ENCODE measurements around the gene SFXN2. TPM values are rescaled to one million over a fixed set of nuclear protein-coding genes. Genes with fewer than 3 reads are reported as not detected.

The SFXN2 gene
- polyA plus RNA-seq, 1 experiment: 5.6 TPM

GRCh38 chr10:102781090-102781920 lies 66.9 kb downstream of the SFXN2 start:
- ChIA-PET CTCF (no interaction called here), POLR2A (interaction anchor here (0.6 kb wide), 1 partner anchor 9 kb away, joined by 35 read pairs; no protein-coding TSS in a partner anchor)
- H3K27me3 ChIP-seq (ENCODE audit: control insufficient read depth, insufficient read depth, low read length): no peaks in the 10 kb centered on the region
- no peak overlapping the region for H3K4me3 ChIP-seq (ENCODE audit: low read depth, low read length)
- H3K36me3 ChIP-seq (ENCODE audit: control insufficient read depth, insufficient read depth, low read length): no peaks in the 10 kb centered on the region
- no peak for DNase-seq (ENCODE audit: low read depth)
- TF ChIP-seq CTCF (IDR thresholded peaks at IDR 0.05; ENCODE audit: insufficient read depth, low read depth, low read length): no peak

- H3K27me3 ChIP-seq (ENCODE audit: control insufficient read depth, insufficient read depth, low read length): no peaks in the 10 kb centered on the region
- no peaks in the 10 kb centered on the region for H3K36me3 ChIP-seq (ENCODE audit: control insufficient read depth, insufficient read depth, low read length)
- POLR2A ChIA-PET: interaction anchor here (0.6 kb wide), 1 partner anchor 10 kb away, joined by 35 read pairs; no protein-coding TSS in a partner anchor
- DNase-seq (ENCODE audit: low read depth): no peak
- no peak for TF ChIP-seq CTCF (IDR thresholded peaks at IDR 0.05; ENCODE audit: insufficient read depth, low read depth, low read length)
- H3K4me3 ChIP-seq (ENCODE audit: low read depth, low read length): no peak overlapping the region
- CTCF ChIA-PET: no interaction called here
Observed at GRCh38 chr10:102781921-102782557, 67.6 kb downstream of the SFXN2 start.

GRCh38 chr10:102782673-102783551 lies 68.5 kb downstream of the SFXN2 start:
- POLR2A ChIA-PET: no interaction called here
- no peak for DNase-seq (ENCODE audit: low read depth)

GRCh38 chr10:102783568-102783967 lies 69.1 kb downstream of the SFXN2 start:
- POLR2A ChIA-PET: no interaction called here

More at GRCh38 chr10:102782673-102783551, 68.5 kb downstream of the SFXN2 start:
- Histone ChIP-seq H3K4me3 (ENCODE audit: low read depth, low read length) (no peak overlapping the region), H3K36me3 (ENCODE audit: control insufficient read depth, insufficient read depth, low read length) (no peaks in the 10 kb centered on the region), H3K27me3 (ENCODE audit: control insufficient read depth, insufficient read depth, low read length) (no peaks in the 10 kb centered on the region)
- CTCF ChIA-PET: no interaction called here
- no peak for TF ChIP-seq CTCF (IDR thresholded peaks at IDR 0.05; ENCODE audit: insufficient read depth, low read depth, low read length)

More at GRCh38 chr10:102783568-102783967, 69.1 kb downstream of the SFXN2 start:
- Histone ChIP-seq H3K36me3 (ENCODE audit: control insufficient read depth, insufficient read depth, low read length) (no peaks in the 10 kb centered on the region), H3K27me3 (ENCODE audit: control insufficient read depth, insufficient read depth, low read length) (no peaks in the 10 kb centered on the region), H3K4me3 (ENCODE audit: low read depth, low read length) (no peak overlapping the region)
- CTCF ChIA-PET: no interaction called here
- no peak for TF ChIP-seq CTCF (IDR thresholded peaks at IDR 0.05; ENCODE audit: insufficient read depth, low read depth, low read length)
- no peak for DNase-seq (ENCODE audit: low read depth)

Measured in BJ (cell line).